GM12878 (cell line): ENCODE data around the gene YARS1.

Source experiments
- MXI1 ChIP-seq: fragments of 150-350 bp; IDR thresholded peaks from 2 replicates; pipeline ENCODE4 v1.6.1; 2011; ENCODE audit warnings: low read depth, mild to moderate bottlenecking, inconsistent platforms, low read length, improper control_type of control experiment
- SUZ12 ChIP-seq: fragments of 200-600 bp; sonication (generic); IDR thresholded peaks from one replicate; pipeline ENCODE4 v1.6.1; 2018; ENCODE audit warnings: antibody characterized with exemption, mild to moderate bottlenecking; ENCODE audit not compliant: unreplicated experiment
- TAF1 ChIP-seq: IDR thresholded peaks from 2 replicates; pipeline ENCODE4 v1.6.1; 2011; ENCODE audit warnings: mild to moderate bottlenecking, low read depth, low read length, borderline replicate concordance
- TF ChIP-seq, protein P1 (sequence below), 3 experiments: IDR thresholded peaks in 2 of 3; conservative IDR thresholded peaks in 1 of 3; 2 replicates each; pipeline ENCODE4 v1.5.1; 2011; ENCODE audit warnings: low read depth in 3 of 3, low read length in 3 of 3, mild to moderate bottlenecking in 3 of 3, control low read depth in 2 of 3, moderate library complexity in 2 of 3, inconsistent platforms in 1 of 3, mixed read lengths in 1 of 3; ENCODE audit not compliant: control insufficient read depth in 2 of 3, insufficient read depth in 1 of 3; ENCODE audit errors: extremely low read depth in 1 of 3

- TF ChIP-seq, protein P1, sequence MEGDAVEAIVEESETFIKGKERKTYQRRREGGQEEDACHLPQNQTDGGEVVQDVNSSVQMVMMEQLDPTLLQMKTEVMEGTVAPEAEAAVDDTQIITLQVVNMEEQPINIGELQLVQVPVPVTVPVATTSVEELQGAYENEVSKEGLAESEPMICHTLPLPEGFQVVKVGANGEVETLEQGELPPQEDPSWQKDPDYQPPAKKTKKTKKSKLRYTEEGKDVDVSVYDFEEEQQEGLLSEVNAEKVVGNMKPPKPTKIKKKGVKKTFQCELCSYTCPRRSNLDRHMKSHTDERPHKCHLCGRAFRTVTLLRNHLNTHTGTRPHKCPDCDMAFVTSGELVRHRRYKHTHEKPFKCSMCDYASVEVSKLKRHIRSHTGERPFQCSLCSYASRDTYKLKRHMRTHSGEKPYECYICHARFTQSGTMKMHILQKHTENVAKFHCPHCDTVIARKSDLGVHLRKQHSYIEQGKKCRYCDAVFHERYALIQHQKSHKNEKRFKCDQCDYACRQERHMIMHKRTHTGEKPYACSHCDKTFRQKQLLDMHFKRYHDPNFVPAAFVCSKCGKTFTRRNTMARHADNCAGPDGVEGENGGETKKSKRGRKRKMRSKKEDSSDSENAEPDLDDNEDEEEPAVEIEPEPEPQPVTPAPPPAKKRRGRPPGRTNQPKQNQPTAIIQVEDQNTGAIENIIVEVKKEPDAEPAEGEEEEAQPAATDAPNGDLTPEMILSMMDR (IDR thresholded peaks at IDR 0.05 in 2 of 3, conservative IDR thresholded peaks at IDR 0.05 in 1 of 3; ENCODE audit: control insufficient read depth in 2 of 3, extremely low read depth in 1 of 3, insufficient read depth in 1 of 3, low read depth in 3 of 3, low read length in 3 of 3), result no peak
- TF ChIP-seq SUZ12, result no peak
- TF ChIP-seq MXI1, result no peak
- TF ChIP-seq TAF1, result no peak
These were observed 19.7 kb downstream of the YARS1 start for GRCh38 chr1:32797456-32797855.
